CD14-positive monocyte (primary cell): ENCODE results near the gene ITGB1. TPM values are rescaled to one million over a fixed set of nuclear protein-coding genes. Genes with fewer than 3 reads are reported as not detected.

Source experiments
- DNase-seq, 3 donors: peaks; one replicate each; pipeline ENCODE4 v3.0.0-alpha.2; 2011 to 2022
- H2AFZ ChIP-seq: 2 replicates; pipeline ENCODE4 v1.6.0; 2012; ENCODE audit warnings: mild to moderate bottlenecking, low read depth, low read length, inconsistent platforms; ENCODE audit not compliant: insufficient read depth, poor library complexity, severe bottlenecking
- H3K27ac ChIP-seq, 2 donors: 1 replicate in 1 of 2; 2 replicates in 1 of 2; pipeline ENCODE4 v1.5.1; 2012 to 2013; ENCODE audit warnings: low read length in 2 of 2, control low read depth in 1 of 2, inconsistent platforms in 1 of 2, low read depth in 1 of 2, mild to moderate bottlenecking in 1 of 2
- H3K27me3 ChIP-seq, 2 donors: one replicate each; pipeline versions ENCODE4 v1.6.0 to v1.6.1; 2011 to 2013; ENCODE audit warnings: low read length in 2 of 2; ENCODE audit not compliant: control insufficient read depth in 2 of 2, insufficient read depth in 2 of 2
- H3K36me3 ChIP-seq, 2 donors: replicated peaks in 1 of 2; 1 replicate in 1 of 2; 2 replicates in 1 of 2; pipeline versions ENCODE4 v1.5.1 to v1.6.1; 2012 to 2013; ENCODE audit warnings: low read length in 2 of 2, control low read depth in 1 of 2, inconsistent platforms in 1 of 2, mild to moderate bottlenecking in 1 of 2; ENCODE audit not compliant: insufficient read depth in 2 of 2, control insufficient read depth in 1 of 2
- H3K4me1 ChIP-seq, 2 donors: 1 replicate in 1 of 2; 2 replicates in 1 of 2; pipeline versions ENCODE4 v1.5.1 to v1.6.1; 2012 to 2013; ENCODE audit warnings: low read length in 2 of 2, control low read depth in 1 of 2, inconsistent platforms in 1 of 2, mild to moderate bottlenecking in 1 of 2, moderate library complexity in 1 of 2; ENCODE audit not compliant: insufficient read depth in 2 of 2, control insufficient read depth in 1 of 2
- H3K4me2 ChIP-seq: replicated peaks from 2 replicates; pipeline ENCODE3; 2012; ENCODE audit warnings: low read length, moderate library complexity, mild to moderate bottlenecking; ENCODE audit not compliant: poor library complexity, severe bottlenecking; ENCODE audit errors: extremely low read depth
- H3K4me3 ChIP-seq, 3 experiments: fragments of 200-600 bp in 1 of 3; sonication (generic) in 1 of 3; replicated peaks in 1 of 3; 1 replicate in 2 of 3; 2 replicates in 1 of 3; pipeline ENCODE4 v1.5.1; 2011 to 2013; ENCODE audit warnings: low read length in 3 of 3, mild to moderate bottlenecking in 3 of 3, control low read depth in 2 of 3, low read depth in 2 of 3, inconsistent platforms in 1 of 3, moderate library complexity in 1 of 3
- H3K79me2 ChIP-seq: 2 replicates; pipeline ENCODE4 v1.6.0; 2012; ENCODE audit warnings: mild to moderate bottlenecking, control low read depth, inconsistent platforms, low read length, moderate library complexity; ENCODE audit not compliant: insufficient read depth
- H3K9ac ChIP-seq: 2 replicates; pipeline ENCODE4 v1.6.0; 2017; ENCODE audit warnings: low read length, mild to moderate bottlenecking; ENCODE audit not compliant: insufficient read depth, poor library complexity, severe bottlenecking
- H3K9me3 ChIP-seq, 2 donors: replicated peaks in 1 of 2; 1 replicate in 1 of 2; 2 replicates in 1 of 2; pipeline versions ENCODE4 v1.5.1 to v1.6.1; 2012 to 2013; ENCODE audit warnings: low read length in 2 of 2, control low read depth in 1 of 2; ENCODE audit not compliant: control insufficient read depth in 1 of 2, insufficient read depth in 1 of 2
- H4K20me1 ChIP-seq: 2 replicates; pipeline ENCODE4 v1.6.0; 2012; ENCODE audit warnings: mild to moderate bottlenecking, low read length, control low read depth, moderate library complexity; ENCODE audit not compliant: insufficient read depth
- H3K27ac Mint-ChIP-seq, 7 donors: one replicate each; pipeline ENCODE4 v1.8.0; 2020; ENCODE audit warnings: mild to moderate bottlenecking in 7 of 7, mixed read lengths in 7 of 7, moderate library complexity in 6 of 7, inconsistent platforms in 2 of 7
- H3K27me3 Mint-ChIP-seq, 3 donors: one replicate each; pipeline ENCODE4 v1.8.0; 2021 to 2022; ENCODE audit warnings: low read depth in 3 of 3, mild to moderate bottlenecking in 3 of 3, mixed read lengths in 3 of 3, moderate library complexity in 3 of 3, inconsistent platforms in 1 of 3
- H3K36me3 Mint-ChIP-seq, 2 donors: one replicate each; pipeline ENCODE4 v1.8.0; 2020; ENCODE audit warnings: mixed read lengths in 2 of 2, inconsistent platforms in 1 of 2, mild to moderate bottlenecking in 1 of 2
- H3K4me1 Mint-ChIP-seq: one replicate; pipeline ENCODE4 v1.8.0; 2020; ENCODE audit warnings: mild to moderate bottlenecking, mixed read lengths
- H3K4me3 Mint-ChIP-seq, 2 donors: one replicate each; pipeline ENCODE4 v1.8.0; 2020; ENCODE audit warnings: mild to moderate bottlenecking in 2 of 2, mixed read lengths in 2 of 2, moderate library complexity in 1 of 2
- H3K9me3 Mint-ChIP-seq, 7 donors: one replicate each; pipeline ENCODE4 v1.8.0; 2020 to 2022; ENCODE audit warnings: mixed read lengths in 7 of 7, mild to moderate bottlenecking in 6 of 7, moderate library complexity in 6 of 7, inconsistent platforms in 2 of 7
- CTCF ChIP-seq: fragments of 200-600 bp; IDR thresholded peaks from one replicate; pipeline ENCODE4 v1.8.0; 2022; ENCODE audit warnings: antibody characterized with exemption, mild to moderate bottlenecking
- WGBS: methylation state at CpG from one replicate; pipeline ENCODE4 v1.1.5; 2013; ENCODE audit warnings: missing lambda C conversion rate; ENCODE audit not compliant: insufficient coverage; 5-methylcytosine and 5-hydroxymethylcytosine counted together
- intact Hi-C, 2 donors: fragments of 100-400 bp; cut with micrococcal nuclease; formaldehyde crosslinking; loops; one replicate each; pipeline versions ENCODE4 v1.15.0 to v1.15.1; 2023
- polyA minus RNA-seq: library from RNA; depleted of rRNA, polyadenylated mRNA; stranded (reverse); fragments of >200 nt; gene quantifications from 2 replicates; pipeline ENCODE4 v1.2.3, GENCODE V29; 2012
- polyA plus RNA-seq, 3 donors: library from polyadenylated mRNA; depleted of rRNA in 1 of 3; unstranded in 2 of 3; stranded (reverse) in 1 of 3; fragments of 300-500 nt in 2 of 3; fragments of >200 nt in 1 of 3; fragmentation: Illumina TruSeq in 2 of 3; gene quantifications; 1 replicate in 2 of 3; 2 replicates in 1 of 3; pipeline ENCODE4 v1.2.3, GENCODE V29; 2012 to 2021
- total RNA-seq, 12 experiments: library from RNA in 1 of 12; stranded (reverse) in 1 of 12; fragments of 120-200 nt in 1 of 12; gene quantifications; one replicate each; pipeline ENCODE4 v1.2.4 and lab custom pipeline; 2013 to 2026; ENCODE audit warnings: mixed read lengths in 6 of 12, inconsistent platforms in 1 of 12

The ITGB1 gene
- total RNA-seq (2013), result 186 TPM
- polyA plus RNA-seq (100 to 1,000 TPM in 2 of 3 donors, 10 to 100 TPM in 1; 58.2 to 157 (median 127) TPM), polyA minus RNA-seq (51.7 and 81.8 TPM in 2 replicates), total RNA-seq (lab: John Stamatoyannopoulos, UW) (350 to 740 (median 460) reads per million in 11 experiments)

- H3K9me3 ChIP-seq, result no peaks in the 10 kb centered on the region
- peaks cover 35 to 63% of the 10 kb centered on the region in 2 donors for H3K4me1 ChIP-seq
- peak within 1 kb of the TSS; percentile 78 for H2AFZ ChIP-seq
- peak; percentile 73 to 81 (median 77) for DNase-seq
- Mint-ChIP-seq H3K36me3 (peaks cover 8 to 21% of the 10 kb centered on the region in 2 donors), H3K27ac (peak within 1 kb of the TSS; percentile 85 to 97 (median 95)), H3K9me3 (no peaks in the 10 kb centered on the region), H3K4me3 (peak within 1 kb of the TSS; percentile 95 to 96), H3K27me3 (peaks cover 0 to 3% (median 0%) of the 10 kb centered on the region in 3 donors), H3K4me1 (peaks cover 67% of the 10 kb centered on the region)
- peak within 1 kb of the TSS; percentile 63 to 88 for H3K27ac ChIP-seq
- no peaks in the 10 kb centered on the region for H3K36me3 ChIP-seq
- peak within 1 kb of the TSS; percentile 69 to 93 (median 82) for H3K4me3 ChIP-seq
- H4K20me1 ChIP-seq, result peaks cover 41% of the 10 kb centered on the region
- TF ChIP-seq CTCF, result no peak
- peak within 1 kb of the TSS; percentile 91 for H3K9ac ChIP-seq
- H3K27me3 ChIP-seq, result no peaks in the 10 kb centered on the region
- H3K4me2 ChIP-seq, result peak within 1 kb of the TSS; percentile 78
- H3K79me2 ChIP-seq, result peaks cover 44% of the 10 kb centered on the region
- under 1% methylated on average over 89 of the region's 94 CpGs for WGBS
- intact Hi-C loops, result loop anchor here (2.0 to 5.0 kb wide), 2 partner anchors 46 to 49 kb away; no protein-coding TSS in a partner anchor
Observed at GRCh38 chr10:32958085-32959005, at the start of gene ITGB1. Gene ITGB1 (minus strand): TSS chr10:32958230. CDS start chr10:32935558, 22,672 bp downstream.

GRCh38 chr10:33006342-33006887, 48.4 kb upstream of the ITGB1 start:
- no peaks in the 10 kb centered on the region for H3K36me3 Mint-ChIP-seq
- Histone ChIP-seq H4K20me1 (no peaks in the 10 kb centered on the region), H3K4me1 (peaks cover 17 to 30% of the 10 kb centered on the region in 2 donors), H3K36me3 (no peaks in the 10 kb centered on the region), H3K4me3 (peak overlapping the region in 1 of 3 experiments; percentile 65), H3K9ac (peak overlapping the region; percentile 51), H2AFZ (no peak overlapping the region), H3K9me3 (no peaks in the 10 kb centered on the region), H3K27ac (no peak overlapping the region), H3K79me2 (no peaks in the 10 kb centered on the region), H3K4me2 (peak overlapping the region; percentile 76), H3K27me3 (peaks cover 2 to 5% of the 10 kb centered on the region in 2 donors)
- peaks cover 29% of the 10 kb centered on the region for H3K4me1 Mint-ChIP-seq
- peak overlapping the region in 1 of 2 donors; percentile 78 for H3K4me3 Mint-ChIP-seq
- TF ChIP-seq CTCF, result no peak
- no peaks in the 10 kb centered on the region for H3K9me3 Mint-ChIP-seq
- no peak for DNase-seq
- H3K27me3 Mint-ChIP-seq, result peaks cover 0 to 17% (median 4%) of the 10 kb centered on the region in 3 donors
- H3K27ac Mint-ChIP-seq, result peak overlapping the region in 5 of 7 donors; percentile 73 to 93 (median 84)
- intact Hi-C loops, result loop anchor here in 1 of 2 donors (5.0 kb wide), 1 partner anchor 49 kb away; the partner anchor contains the start of gene ITGB1
- 83% methylated on average over 1 of the region's 11 CpGs for WGBS
